GM21619 (cell line): ENCODE results near the gene NUP93.
"Not testable (repeated sequence)": the region's sequence is repeated elsewhere in the genome, so short reads cannot be mapped to it uniquely, and the experiment has no call there.

Source experiments
- ATAC-seq: cut with Tn5 transposase; IDR thresholded peaks from one replicate; pipeline ENCODE4 v1.9.1; 2021; ENCODE audit not compliant: unreplicated experiment

The NUP93 gene

DNA sequence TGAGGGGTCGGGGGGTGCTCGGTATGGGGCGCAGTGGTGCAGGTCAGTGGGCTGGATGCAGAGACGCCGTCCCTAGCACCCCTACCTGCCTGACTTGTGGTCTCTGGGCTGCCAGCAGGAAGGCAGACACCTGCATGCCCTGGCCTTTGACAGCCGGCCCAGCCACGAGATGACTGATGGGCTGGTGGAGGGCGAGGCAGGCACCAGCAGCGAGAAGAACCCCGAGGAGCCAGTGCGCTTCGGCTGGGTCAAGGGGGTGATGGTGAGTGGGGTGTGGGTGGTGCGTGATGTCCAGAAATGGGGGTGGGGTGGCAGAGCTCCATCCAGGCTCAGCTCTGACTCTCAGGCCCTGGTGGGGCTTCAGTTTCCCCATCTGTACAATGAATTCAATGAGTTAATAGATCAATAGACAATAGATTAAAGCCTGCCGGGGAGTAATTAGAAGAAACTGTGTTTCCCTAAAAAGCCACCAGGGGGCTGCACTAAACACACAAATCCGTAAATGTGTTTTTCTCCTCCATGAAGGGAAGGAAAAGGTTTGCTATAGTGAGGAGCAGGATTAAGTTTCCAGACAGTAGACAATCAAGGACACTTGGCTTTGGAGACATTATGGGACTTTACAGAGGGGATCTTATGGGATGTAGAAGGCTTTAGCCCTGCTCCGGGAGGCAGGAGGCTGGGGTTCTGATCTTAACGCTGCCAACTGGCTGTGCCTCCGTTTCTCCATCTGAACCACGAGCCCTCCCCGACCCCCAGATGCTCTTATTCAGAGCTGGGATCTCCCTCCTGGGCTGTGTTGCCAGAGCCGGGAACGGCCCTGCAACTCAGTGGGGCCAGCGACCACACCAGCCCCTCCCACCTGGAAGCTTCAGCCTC lies 137.3 kb downstream of the NUP93 start:
- ATAC-seq = no peak

DNA sequence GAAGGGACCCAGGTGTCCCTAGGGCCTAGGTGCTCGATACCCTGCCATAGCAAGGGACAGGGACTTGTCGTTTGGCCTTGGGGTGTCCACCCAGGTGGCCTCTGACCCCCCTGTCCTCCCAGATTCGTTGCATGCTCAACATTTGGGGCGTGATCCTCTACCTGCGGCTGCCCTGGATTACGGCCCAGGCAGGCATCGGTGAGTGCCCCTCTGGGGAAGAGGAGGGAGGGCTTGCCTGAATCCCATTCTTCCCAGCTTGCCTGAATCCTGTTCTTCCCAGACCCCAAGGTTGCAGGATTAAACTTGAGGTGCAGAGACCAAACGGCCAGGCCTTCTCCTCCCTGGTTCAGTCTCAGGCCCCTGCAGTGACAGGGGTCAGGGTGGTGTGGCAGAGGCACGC lies 138.2 kb downstream of the NUP93 start:
- ATAC-seq = no peak

DNA sequence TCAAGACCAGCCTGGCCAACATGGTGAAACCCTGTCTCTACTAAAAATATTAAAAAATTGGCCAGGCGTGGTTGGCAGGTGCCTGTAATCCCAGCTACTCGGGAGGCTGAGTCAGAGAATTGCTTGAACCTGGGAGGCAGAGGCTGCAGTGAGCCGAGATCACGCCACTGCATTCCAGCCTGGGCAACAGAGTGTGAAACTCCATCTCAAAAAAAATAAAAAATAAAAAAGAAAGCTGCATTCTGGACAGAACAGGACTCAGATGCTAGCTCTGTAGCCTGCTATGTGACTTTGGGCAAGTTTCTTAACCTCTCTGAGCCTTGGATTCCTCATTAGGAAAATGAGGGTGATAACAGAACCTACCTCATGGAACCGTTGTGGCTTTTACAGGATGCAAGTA lies 138.8 kb downstream of the NUP93 start:
- ATAC-seq = not testable (repeated sequence)

DNA sequence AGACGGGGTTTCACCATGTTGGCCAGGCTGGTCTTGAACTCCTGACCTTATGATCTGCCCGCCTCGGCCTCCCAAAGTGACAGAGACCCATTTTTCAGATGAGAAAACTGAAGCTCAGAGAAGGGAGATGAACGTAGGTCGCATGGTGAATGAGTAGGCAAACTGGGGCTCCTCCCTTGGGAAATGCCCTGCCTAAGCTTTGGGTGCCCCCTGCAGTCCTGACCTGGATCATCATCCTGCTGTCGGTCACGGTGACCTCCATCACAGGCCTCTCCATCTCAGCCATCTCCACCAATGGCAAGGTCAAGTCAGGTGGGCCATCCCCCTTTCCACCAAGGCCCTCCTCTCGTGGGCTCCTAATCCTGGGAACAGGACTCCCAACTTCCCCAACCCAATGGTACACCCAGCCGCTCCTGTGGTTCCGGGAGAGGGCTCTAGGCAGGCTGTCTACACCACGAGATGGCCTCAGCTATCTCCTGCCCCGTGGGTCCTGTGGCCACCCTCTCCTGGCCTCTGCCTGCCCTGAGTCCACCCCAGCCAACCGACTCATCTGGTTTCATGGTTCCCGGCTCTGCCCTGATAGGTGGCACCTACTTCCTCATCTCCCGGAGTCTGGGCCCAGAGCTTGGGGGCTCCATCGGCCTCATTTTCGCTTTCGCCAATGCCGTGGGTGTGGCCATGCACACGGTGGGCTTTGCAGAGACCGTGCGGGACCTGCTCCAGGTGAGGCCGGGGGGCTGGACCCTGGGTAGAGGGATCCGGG lies 139.8 kb downstream of the NUP93 start:
- ATAC-seq = no peak

DNA sequence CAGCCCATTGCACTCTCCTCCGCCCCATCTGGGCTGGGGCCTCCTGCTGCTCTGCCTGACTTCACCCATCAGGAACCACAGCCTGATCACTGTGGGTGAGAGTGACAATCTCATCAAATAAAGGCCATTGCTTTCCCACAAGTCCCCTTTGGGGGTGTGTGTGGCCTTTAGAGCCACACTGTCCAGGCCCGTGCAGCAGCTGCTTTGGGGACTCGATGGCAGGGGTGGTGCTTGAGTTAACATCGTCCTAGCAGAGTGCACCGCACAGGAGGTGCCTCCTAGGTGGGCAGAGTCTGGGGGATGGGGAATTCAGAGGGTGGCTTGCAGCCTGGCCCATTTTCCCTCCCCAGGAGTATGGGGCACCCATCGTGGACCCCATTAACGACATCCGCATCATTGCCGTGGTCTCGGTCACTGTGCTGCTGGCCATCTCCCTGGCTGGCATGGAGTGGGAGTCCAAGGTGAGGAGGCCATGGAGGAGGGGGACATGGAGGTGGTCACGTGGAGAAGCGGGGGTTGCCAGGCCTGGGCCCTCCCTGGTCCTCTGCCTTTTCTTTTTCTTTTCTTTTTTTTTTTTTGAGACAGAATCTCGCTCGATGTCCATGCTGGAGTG lies 140.5 kb downstream of the NUP93 start:
- ATAC-seq = no peak

DNA sequence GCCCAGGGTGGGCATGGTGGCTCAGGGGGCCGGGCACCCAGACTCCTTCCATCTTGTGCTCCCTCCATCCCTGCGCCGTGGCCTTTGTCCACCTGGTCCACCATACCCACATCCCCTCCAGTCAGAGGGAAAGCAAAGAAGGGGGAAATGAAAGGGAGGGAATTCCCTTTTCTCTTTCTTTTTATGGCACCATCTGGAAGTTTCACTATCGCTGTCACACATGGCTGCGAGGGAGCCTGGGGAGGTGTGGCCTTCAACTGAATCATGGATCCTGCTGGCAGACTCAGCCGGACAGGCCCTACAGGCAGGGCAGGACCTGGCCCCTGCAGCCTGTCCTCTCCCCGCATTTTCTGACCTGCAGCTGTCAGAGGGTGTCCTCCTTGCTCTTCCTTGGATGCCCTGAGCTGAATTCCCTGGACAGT lies 141.3 kb downstream of the NUP93 start:
- ATAC-seq = no peak

DNA sequence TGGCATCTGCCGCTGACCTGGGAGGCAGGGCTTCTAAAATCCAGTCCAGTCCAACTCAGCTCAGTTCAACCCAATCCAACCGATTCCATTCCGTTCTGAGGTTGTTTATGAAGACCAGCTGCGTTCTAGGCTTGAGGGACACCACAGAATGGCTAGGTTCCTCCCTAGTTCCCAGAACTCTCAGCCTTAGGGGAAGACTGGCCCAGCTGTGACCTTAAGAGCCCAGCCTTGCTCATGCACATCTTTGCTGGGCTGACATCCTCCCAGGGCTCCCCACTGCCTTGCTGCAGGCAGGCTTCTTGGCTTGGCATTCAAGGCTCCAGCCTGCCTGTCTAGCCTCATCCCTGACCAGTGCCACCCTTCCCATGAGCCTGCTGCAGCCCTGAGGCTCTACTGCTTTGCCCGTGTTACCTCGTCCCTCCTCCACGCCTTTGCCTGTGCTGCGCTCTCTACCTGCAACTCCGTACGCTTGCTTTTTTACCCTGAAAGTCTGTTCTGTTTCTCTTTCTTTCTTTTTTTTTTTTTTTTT lies 143.0 kb downstream of the NUP93 start:
- ATAC-seq = no peak

DNA sequence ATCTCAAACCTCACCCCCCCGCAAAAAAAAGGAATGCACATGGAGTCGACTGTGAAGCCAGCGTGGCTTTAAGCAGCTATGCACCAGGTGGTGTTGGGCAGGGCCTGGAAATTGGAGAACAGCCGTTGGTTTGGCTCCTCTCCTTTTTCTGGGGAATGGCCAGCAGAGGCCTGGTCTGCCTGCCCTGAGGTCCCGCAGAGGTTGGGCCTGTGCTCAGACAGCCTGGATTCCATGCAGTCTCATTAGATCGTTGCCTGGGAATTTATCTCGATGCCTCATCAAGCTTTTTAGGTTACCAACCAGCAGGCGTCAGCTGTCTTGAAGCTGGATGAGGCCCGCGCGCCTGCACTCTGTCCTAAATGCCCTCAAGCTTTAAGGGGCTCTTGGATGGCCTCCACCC lies 144.9 kb downstream of the NUP93 start:
- no peak for ATAC-seq

DNA sequence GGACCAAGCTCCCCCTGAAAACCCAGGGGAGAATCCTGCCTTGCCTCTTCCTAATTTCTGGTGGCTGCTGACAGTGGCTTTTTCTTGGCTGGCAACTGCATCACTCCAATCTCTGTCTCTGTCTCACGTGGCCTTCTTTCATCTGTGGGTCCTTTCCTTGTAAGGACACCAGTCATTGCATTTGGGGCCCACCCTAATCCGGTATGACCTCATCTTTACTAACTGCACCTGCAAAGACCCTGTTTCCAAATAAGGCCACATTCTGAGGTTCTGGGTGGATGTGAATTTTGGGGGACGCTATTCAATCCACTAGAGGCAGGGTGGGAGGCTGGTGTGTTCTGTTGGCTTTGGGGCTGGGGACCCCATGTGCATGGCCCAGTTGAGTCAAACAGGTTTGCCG lies 146.1 kb downstream of the NUP93 start:
- ATAC-seq = no peak

DNA sequence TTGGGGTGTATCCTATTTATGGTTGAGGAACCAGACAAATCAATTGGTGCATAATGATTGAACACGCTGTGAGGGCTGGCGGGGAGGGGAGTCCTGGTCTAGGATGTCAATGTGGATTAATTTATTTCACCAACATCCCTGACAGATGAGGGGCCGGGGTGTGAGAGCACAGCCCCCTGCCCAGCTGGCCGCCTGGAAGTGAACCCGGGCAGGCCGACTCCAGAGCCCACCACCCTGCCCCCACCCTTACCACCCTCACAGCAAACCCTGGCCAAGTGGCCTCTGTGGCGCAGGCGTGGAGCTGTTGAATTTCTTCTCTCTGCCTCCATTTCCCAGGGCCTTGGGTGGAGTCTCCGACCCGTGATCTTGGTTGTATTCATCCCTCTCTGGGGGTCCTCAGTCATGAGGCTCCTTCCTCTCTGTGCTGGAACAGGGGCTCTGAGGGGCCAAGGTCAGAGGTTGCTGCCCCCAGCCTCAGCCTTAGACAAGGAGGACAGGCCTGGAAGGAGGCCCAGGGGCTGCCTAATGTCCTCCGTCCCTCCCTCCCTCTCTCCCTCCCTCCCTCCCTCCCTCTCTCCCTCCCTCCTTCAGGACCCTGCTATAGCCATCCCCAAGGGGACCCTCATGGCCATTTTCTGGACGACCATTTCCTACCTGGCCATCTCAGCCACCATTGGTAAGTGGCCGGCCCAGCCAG lies 147.7 kb downstream of the NUP93 start:
- ATAC-seq = no peak

DNA sequence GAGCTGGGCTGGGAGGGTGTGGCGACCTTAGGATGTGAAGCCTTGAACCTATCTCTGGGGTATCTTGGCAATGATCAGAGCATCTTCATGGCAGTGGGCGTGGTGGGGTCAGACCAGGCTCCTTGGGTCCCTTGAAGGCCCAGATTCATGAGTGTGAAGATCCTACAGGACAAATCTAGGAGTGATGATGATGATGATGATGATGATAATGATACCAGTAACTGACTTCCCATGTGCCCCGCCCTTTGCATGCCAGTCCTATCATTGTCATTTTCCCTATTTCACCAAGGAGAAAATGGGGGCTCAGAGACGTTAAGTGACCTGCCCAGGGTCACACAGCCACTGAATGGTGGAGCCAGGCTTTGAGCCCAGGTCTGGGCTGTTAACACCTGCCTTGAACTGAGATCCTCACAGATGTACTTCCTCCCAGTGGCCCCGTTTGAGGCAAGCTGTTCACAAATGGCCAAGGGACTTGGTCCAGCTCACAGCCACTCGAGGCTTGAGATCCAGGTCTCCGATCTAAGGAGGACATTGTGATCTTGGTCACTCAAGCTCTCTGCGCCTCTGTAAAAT lies 148.4 kb downstream of the NUP93 start:
- ATAC-seq = no peak

DNA sequence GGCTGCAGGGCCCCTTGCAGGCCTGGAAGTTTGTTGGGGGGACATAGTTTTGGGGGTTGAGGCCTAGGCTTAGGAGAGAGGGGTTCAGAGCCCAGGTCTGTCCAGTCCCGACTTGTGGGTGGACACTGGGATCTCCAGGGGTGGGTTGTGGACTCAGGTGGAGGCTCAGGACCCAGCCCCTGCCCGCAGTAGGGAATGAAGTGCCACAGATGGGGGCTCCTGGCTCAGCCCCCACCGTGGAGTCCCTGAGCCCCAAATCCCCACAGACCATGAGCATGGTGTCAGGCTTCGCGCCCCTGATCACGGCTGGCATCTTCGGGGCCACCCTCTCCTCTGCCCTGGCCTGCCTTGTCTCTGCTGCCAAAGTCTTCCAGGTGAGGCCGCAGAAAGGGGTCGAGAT lies 149.3 kb downstream of the NUP93 start:
- no peak for ATAC-seq

DNA sequence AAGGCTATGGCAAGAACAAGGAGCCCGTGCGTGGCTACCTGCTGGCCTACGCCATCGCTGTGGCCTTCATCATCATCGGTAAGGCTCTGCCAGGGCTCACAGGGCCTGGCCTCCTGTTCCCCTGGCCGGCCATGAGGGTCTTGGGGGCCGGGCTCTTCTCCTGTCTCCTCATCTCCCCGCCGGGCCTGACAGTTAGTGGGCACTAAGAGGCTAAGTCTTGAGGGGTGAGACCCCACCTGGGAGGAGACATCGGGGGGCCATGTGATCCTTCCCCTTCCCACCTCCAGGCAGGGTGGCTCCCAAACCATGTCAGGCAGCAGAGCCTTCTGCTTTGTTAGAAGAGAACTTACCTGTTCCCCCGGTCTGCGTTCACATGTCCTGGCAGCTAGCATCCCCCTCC lies 150.2 kb downstream of the NUP93 start:
- ATAC-seq = no peak

DNA sequence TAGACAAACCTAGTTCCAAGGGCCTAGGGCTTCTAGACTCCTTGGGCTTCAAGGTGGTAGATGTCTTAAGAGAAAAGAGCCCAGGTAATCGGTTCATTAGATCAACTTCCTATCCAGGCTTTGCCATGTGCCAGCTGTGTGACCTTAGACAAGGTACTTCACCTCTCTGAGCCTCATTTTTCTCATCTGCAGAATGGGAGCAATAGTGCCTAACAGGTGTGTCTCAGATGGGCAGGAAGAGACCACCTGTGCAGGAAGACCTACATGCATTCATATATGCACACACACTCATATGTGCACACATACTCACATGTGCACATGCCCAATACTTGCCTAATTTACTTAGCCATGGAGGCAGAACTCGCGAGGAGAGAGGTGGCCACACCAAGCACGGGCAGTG lies 150.8 kb downstream of the NUP93 start:
- no peak for ATAC-seq

DNA sequence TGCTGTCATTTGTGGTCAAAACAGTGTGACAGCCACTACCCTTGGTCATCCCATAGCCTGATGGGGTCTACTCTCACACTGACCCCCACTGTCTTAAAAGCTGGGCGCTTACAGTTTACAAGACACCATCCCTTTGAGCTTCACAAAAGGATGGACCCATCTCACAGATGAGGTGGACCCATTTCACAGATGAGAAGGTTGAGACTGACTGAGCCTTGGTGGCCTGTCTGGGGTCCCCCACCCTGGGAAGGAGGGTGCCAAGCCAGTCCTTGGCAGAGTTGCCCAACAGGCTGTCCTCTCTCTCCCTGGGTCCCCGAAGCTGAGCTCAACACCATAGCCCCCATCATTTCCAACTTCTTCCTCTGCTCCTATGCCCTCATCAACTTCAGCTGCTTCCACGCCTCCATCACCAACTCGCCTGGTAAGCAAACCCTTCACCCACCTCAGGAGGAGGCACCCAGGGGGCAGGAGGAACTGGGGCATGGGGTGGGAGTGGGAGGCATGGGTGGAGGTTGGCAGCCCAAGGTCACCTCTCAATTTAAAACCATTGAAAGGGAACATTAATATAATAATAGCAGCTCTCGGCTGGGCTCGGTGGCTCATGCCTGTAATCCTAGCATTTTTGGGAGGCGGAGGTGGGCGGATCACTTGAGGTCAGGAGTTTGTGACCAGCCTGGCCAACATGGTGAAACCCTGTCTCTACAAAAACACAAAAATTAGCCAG lies 152.3 kb downstream of the NUP93 start:
- ATAC-seq = no peak

DNA sequence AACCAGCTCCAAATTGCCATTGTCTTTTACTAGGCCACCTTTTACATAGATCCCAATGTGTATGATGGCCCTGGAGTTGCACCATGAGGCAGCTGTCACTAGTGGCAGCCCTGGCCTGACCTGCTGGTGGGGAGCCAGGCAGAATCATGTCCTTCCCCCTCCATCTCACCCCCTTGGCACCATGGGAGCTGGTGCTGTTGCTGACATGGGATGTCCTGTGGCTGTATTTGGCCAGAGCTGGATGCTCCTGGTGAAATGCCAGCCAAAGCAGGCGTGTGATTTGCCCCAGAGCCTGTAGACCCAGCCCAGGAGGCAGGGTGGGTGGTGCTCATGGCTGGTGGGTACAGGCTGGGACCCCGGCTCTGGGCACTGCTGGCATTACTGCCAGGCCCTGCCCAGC lies 153.7 kb downstream of the NUP93 start:
- no peak for ATAC-seq

DNA sequence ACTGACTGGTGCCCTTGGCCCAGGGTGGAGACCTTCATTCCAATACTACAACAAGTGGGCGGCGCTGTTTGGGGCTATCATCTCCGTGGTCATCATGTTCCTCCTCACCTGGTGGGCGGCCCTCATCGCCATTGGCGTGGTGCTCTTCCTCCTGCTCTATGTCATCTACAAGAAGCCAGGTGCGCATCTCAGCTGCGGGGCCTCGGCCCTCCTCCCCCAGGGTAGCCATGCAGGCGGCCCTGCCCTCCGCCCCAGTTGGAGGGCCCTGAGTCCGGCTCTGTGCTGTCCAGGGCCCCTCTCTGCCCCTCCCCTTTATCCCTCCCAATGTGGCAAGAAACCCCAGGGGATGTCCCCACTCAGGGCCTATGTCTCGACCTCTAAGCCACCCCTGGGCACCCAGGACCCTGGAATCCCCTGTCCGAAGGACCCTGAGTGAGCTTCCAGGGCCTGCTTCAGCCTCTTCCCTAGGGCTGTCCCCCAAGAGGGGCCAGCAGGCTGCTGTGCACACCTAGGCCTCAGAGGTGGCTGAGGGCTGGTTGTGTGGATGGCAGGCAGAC lies 154.2 kb downstream of the NUP93 start:
- ATAC-seq = no peak

DNA sequence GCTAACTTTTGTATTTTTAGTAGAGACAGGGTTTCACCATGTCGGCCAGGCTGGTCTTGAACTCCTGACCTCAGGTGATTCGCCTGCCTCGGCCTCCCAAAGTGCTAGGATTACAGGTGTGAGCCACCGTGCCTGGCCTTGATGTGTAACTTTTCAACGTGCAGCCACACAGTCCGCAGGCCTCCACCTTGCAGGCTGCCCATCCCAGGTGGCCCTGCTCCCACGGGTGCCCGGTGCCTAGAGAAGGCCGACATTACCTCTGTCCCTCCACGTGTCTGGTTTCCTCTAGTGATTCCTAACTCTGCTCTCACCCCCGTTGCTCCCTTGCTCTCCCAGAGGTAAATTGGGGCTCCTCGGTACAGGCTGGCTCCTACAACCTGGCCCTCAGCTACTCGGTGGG lies 155.0 kb downstream of the NUP93 start:
- not testable (repeated sequence) for ATAC-seq

DNA sequence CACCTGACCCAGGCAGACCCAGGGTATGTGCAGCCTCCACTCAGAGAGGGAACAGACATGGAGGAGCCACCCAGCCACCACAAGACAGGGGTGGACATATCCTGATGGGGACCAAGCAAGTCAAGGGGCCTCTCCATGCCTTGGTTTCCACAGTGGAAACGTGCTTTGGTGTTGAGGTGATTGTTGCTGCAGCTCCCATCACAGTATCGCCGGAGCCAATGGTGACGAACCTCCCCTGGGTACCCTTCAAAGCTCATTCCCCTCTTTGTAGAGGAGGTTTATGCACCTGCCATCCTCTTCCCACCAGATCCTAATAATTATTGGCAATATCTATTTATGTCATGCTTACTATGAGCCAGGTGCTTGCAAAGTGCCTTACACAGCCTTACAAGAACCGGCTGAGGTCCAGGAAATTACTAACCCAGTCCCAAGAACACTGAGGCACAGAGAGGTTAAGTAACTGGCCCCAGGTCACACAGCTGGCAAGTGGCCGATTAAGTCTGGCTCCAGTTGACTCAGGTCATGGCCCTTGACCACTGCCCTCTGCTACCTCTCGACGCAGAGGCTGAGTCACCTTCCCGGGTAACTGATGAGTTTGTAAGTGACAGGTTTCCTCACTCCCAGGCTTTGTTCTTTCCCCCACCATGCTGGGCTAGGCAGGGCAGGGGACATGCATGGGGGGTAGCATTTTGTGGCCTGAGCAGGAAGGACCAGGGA lies 155.7 kb downstream of the NUP93 start:
- no peak for ATAC-seq
